ENCODE data around the gene RBM43. TPM values are rescaled to one million over a fixed set of nuclear protein-coding genes. Genes with fewer than 3 reads are reported as not detected.

RBM43 gene
- total RNA-seq, 1 donor from 2014 or later: 1.7 TPM

DNA sequence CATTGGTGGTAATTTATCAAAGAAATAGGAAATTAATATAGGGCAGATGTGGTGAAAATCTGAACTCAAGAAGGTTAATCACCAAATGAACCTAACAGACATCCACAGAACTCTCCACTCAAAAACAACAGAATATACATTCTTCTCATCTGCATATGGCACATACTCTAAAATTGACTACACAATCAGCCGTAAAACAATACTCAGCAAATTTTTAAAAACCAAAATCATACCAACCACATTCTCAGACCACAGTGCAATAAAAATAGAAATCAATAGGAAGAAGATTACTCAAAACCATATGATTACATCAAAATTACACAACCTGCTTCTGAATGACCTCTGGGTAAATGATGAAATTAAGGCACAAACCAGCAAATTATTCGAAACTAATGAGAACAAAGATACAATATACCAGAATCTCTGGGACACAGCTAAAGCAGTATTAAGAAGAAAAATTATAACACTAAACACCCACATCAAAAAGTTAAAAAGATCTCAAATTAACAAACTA is 31.0 kb downstream of the RBM43 start:
- DNase-seq (ENCODE audit: low read depth in 2 of 2): no peak

DNA sequence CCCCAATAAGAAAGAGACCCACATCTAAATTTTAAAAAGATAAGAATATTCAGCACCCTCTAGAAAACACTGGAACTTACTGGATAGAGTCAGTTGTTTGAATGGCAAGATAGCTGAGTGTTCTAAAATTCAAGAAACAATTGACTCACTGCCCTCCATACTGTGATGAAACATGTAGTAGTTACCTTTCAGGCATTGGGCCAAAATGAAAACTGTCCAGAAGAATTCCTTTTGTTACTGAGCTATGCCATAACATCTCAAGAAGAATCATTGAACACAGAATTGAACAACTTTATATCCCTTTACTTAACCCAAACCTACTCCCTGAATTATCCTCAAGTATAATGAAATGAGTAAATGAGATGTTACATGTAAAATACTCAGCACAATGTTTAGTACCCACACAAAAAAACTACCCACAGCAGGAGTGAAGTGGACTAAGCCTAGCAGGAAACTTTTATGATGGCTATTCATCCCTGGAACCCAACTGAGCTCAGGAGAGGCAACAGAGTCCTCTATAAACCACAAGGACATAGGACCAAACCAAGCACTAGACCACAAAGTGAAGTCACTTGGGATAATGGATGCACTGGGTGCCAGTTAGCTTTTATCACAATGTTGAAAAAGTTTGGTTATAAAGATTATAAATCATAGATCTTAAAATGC is 32.7 kb downstream of the RBM43 start:
- DNase-seq (ENCODE audit: low read depth in 2 of 2): no peak

DNA sequence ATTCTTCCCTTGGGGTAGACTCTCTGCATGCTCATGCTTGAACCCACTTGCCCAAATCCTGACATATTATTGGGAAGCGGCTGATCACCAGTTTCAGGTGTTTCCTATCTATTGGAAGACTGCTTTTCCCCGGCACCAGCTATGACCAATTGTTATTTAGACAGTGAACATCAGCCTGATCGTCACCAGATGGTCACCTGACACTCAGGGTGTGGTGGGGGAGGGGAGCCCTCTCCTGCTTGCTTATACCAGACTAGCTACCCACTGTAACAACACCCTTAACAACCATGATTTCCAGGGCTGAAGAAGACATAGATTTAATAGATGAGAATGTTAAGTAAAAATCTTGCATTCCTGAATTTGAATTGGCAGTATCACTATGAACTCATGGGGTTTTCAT is 44.3 kb downstream of the RBM43 start:
- DNase-seq (ENCODE audit: low read depth in 2 of 2): no peak

DNA sequence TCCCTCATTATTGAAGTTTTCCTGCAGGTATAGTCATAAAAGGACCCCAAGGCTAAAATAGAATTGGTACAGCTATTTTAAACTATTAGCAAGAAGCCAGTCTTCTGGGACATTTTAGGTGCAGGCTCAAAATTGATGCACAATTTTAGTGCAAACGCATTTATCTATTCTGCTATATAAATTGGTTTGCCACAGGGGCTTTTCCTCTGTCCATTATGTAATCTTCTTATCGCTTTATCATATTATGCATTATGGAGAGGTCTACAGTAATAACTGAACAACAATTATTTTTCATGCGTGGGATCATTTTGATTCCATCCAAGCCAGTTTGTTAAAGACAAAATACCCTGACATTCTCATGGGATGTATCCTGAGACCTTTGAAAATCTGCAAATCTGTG is 54.6 kb downstream of the RBM43 start:
- DNase-seq (ENCODE audit: low read depth in 2 of 2): no peak

DNA sequence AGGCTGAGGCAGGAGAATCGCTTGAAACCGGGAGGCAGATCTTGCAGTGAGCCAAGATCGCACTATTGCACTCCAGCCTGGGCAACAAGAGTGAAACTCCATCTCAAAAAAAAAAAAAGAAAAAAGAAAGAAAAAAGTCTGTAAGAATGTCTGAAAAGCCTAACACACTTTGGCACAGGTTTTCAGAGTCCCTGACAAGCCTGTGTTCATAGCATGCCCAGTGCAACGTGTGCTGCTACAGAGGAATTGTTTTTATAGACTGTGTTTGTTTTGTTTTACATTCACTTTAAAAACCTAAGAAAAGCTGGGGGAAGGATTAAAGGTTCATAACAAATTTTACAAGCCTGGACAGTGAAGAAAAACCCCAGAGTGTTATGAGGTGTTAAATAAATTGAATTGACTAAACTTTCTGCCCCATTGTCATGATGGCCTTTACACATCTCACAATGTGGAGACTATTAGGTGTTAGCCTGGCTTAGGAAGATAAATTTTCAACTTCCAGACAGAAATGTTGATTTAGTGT is 55.2 kb downstream of the RBM43 start:
- DNase-seq (ENCODE audit: low read depth in 2 of 2): no peak

DNA sequence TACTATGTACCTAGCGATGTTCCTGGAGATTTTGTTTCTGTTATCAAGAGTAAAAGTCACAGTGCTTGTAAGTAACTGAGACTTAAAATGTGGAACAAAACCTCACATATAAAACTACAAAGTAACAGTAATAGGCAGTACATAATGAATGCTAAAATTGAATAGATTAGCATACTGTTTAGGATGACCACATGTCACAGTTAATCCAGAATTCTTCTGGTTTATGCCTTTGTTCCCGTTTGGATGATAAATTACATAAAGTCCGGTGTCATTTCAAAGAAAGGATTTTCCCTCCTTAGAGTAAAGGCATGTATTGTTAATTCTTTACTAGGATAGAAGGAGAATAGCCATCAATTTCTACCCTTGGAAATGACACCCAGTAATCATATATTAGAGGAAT is 56.1 kb downstream of the RBM43 start:
- no peak for DNase-seq (ENCODE audit: low read depth in 2 of 2)

DNA sequence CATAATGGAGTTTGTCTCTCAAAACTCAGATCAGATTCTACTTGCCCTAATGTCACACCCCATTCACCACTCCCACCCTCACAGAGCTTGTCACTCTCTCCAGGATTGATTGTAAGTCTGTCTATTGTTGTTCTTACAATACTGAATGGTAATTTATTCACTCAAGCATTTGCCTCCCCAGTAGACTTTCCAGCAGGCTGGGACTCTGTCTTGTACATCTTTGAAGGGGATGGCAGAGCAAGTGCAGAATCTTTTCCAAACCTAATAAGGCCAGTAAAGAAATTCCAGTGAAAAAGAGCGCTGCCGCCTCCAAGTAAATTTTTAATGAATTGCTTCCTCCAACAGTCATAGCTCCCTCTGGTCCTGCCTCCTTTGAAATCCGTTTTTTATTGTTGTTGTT is 56.9 kb downstream of the RBM43 start:
- DNase-seq (ENCODE audit: low read depth in 2 of 2): no peak

DNA sequence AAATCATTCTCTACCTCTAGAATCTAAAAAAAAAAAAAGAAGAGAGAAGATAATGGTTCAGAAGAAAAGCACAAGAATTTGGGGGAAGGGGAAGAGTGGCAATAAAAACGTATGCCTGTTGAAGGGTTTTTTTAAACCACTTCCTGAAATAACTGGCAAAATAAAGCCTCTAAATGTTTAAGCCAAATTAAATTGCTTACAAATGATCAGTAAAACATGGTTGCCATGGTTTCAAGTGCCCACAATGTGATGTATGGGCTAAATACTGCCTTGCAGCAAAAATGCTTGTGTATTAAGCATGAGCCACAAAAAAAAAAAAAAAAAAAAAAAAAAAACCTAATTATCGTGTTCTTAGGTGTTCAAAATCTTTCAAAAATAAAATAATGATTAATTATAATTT is 60.8 kb downstream of the RBM43 start:
- DNase-seq (ENCODE audit: low read depth in 2 of 2): no peak

DNA sequence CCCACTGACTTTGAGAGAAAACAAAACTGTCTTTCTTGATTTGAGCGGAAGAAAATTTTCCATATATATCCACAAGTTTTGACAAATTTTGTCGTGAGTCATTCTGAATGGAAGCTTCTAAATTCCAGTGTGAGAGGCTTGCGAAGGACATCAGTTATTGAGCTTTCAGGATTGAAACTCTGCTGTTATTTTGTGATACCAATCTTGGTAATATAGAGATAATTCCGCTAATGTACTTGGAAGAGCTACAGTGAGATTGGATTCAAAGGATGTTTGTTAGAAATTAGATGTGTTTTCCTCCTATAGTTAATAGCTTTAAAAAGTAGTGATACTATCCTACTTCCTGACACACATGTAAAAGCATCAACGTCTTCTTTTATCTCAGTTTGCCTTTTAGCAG is 61.4 kb downstream of the RBM43 start:
- DNase-seq (ENCODE audit: low read depth in 2 of 2): no peak

DNA sequence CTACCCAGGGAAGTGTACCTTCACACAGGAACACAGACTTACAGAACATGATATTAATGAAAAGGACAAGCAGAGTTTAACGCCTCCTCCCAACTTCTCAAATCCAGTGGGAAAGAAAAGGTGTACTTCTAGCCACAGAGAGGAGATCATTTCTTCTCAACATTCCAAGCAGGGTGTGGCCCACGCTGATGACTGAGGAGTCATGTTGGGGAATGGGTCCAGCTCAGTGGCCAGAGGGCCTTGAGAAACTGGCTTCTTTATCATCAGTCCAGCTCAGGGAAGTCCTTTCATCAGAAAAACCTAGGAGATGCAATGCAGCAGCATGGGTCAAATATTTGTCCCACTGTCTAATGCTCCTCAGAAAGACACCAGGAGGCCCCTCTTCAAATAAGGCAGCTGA is 63.0 kb downstream of the RBM43 start:
- DNase-seq (ENCODE audit: low read depth in 2 of 2): no peak

Other genes starting within 250 kb of the RBM43 start
- 11.0 and 12.3 TPM in 2 replicates for gene NMI, start 27.8 kb upstream of the RBM43 start, total RNA-seq
- not detected in 2 replicates for gene TNFAIP6, start 95.7 kb upstream of the RBM43 start, total RNA-seq
- gene RIF1, start 148.0 kb upstream of the RBM43 start, total RNA-seq: 22.4 and 23.2 TPM in 2 replicates

Measured in dermis microvascular lymphatic vessel endothelial cell (primary cell).